GM08714 (cell line): Measurements from ENCODE around the gene ABHD2.

Source experiments
- H3K4me3 ChIP-seq: fragments of 200-500 bp; sonication (Bioruptor generic); 2 replicates; pipeline ENCODE4 v1.5.1; 2014; ENCODE audit warnings: mild to moderate bottlenecking, low read length, inconsistent platforms
- ZNF274 ChIP-seq: IDR thresholded peaks from 2 replicates; pipeline ENCODE4 v1.6.1; 2012; ENCODE audit warnings: mild to moderate bottlenecking, low read depth, low read length

ABHD2 gene

GRCh38 chr15:89087161-89087829 lies 961 bp upstream of the ABHD2 start:
- TF ChIP-seq ZNF274: no peak
- peak overlapping the region; percentile 56; the same call in 1 of the 2 replicates for H3K4me3 ChIP-seq

- H3K4me3 ChIP-seq: peak overlapping the region; percentile 86
- no peak for TF ChIP-seq ZNF274
Measured at GRCh38 chr15:89088605-89089315, 504 bp downstream of the ABHD2 start.

- H3K4me3 ChIP-seq: peak overlapping the region; percentile 86
- TF ChIP-seq ZNF274: no peak
Measured at GRCh38 chr15:89089316-89090230, 1.3 kb downstream of the ABHD2 start.

- H3K4me3 ChIP-seq: peak overlapping the region; percentile 56
- no peak for TF ChIP-seq ZNF274
Measured at GRCh38 chr15:89090791-89091626, 2.8 kb downstream of the ABHD2 start.

- H3K4me3 ChIP-seq: peak overlapping the region; percentile 56; the same call in 1 of the 2 replicates
Measured at GRCh38 chr15:89091627-89092220, 3.5 kb downstream of the ABHD2 start.

GRCh38 chr15:89093509-89093908 lies 5.3 kb downstream of the ABHD2 start:
- H3K4me3 ChIP-seq: no peak overlapping the region
- TF ChIP-seq ZNF274: no peak

More at GRCh38 chr15:89091627-89092220, 3.5 kb downstream of the ABHD2 start:
- TF ChIP-seq ZNF274: no peak

GRCh38 chr15:89095073-89095472 lies 6.8 kb downstream of the ABHD2 start:
- no peak overlapping the region for H3K4me3 ChIP-seq
- no peak for TF ChIP-seq ZNF274

- no peak overlapping the region for H3K4me3 ChIP-seq
- no peak for TF ChIP-seq ZNF274
Measured at GRCh38 chr15:89095556-89095955, 7.3 kb downstream of the ABHD2 start.

- no peak overlapping the region for H3K4me3 ChIP-seq
- TF ChIP-seq ZNF274: no peak
Measured at GRCh38 chr15:89096664-89097063, 8.4 kb downstream of the ABHD2 start.

- TF ChIP-seq ZNF274: no peak
- no peak overlapping the region for H3K4me3 ChIP-seq
Measured at GRCh38 chr15:89097313-89097712, 9.1 kb downstream of the ABHD2 start.

- TF ChIP-seq ZNF274: no peak
- no peak overlapping the region for H3K4me3 ChIP-seq
Measured at GRCh38 chr15:89098281-89098680, 10.0 kb downstream of the ABHD2 start.

- no peak for TF ChIP-seq ZNF274
- H3K4me3 ChIP-seq: no peak overlapping the region
Measured at GRCh38 chr15:89099968-89100367, 11.7 kb downstream of the ABHD2 start.
